ENCODE measurements around the gene RPS29. TPM values are rescaled to one million over a fixed set of nuclear protein-coding genes. Genes with fewer than 3 reads are reported as not detected.

RPS29 gene
- total and polyA plus RNA-seq, 10 of the 15 experiments (the other 5 are each of a cell fraction or from before 2014, with no cell fraction given), result 2,685 to 10,815 (median 4,359) TPM

- TF ChIP-seq REST (IDR thresholded peaks at IDR 0.05; ENCODE audit: low read depth, low read length) (no peak), YY1 (IDR thresholded peaks at IDR 0.05; ENCODE audit: low read depth, low read length) (peak; percentile 82), ZNF687 (IDR thresholded peaks at IDR 0.05) (peak; percentile 88), FOXK2 (IDR thresholded peaks at IDR 0.05) (no peak), NRF1 (conservative IDR thresholded peaks at IDR 0.05; ENCODE audit: low read depth, low read length) (no peak), BHLHE40 (IDR thresholded peaks at IDR 0.05; ENCODE audit: borderline replicate concordance in 1 of 2, low read depth in 2 of 2, low read length in 1 of 2) (peak; percentile 55 to 60; a peak in 2 of 4 replicates), NFIC (IDR thresholded peaks at IDR 0.05; ENCODE audit: low read depth, low read length) (no peak), SRF (IDR thresholded peaks at IDR 0.05; ENCODE audit: low read depth in 2 of 2, low read length in 2 of 2) (peak; percentile 48 to 78; a peak in 2 of 4 replicates), SUZ12 (IDR thresholded peaks at IDR 0.05; ENCODE audit: unreplicated experiment) (no peak), KAT2A (conservative IDR thresholded peaks at IDR 0.05; ENCODE audit: control insufficient read depth, low read depth, low read length) (no peak), GABPA (IDR thresholded peaks at IDR 0.05; ENCODE audit: low read depth) (peak; percentile 74), SPI1 (IDR thresholded peaks at IDR 0.05; ENCODE audit: borderline replicate concordance, insufficient read depth, low read depth, low read length) (peak; percentile 25; the same call in 1 of the 2 replicates), ATF7 (IDR thresholded peaks at IDR 0.05; ENCODE audit: low read depth) (0 out of 2 replicates have a peak, but pooled peaks have one; percentile 31), HSF1 (IDR thresholded peaks at IDR 0.05; ENCODE audit: low read depth, low read length) (no peak), CBFB (IDR thresholded peaks at IDR 0.05; ENCODE audit: low read depth) (peak; percentile 48), ZNF24 (IDR thresholded peaks at IDR 0.05) (no peak; the same call in 1 of the 2 replicates), EGR1 (IDR thresholded peaks at IDR 0.05; ENCODE audit: borderline replicate concordance in 1 of 2, low read depth in 2 of 2, low read length in 2 of 2) (peak; percentile 11 to 98), CBX3 (IDR thresholded peaks at IDR 0.05; ENCODE audit: borderline replicate concordance, low read depth) (no peak), NFXL1 (IDR thresholded peaks at IDR 0.05; ENCODE audit: borderline replicate concordance) (no peak; the same call in 1 of the 2 replicates), TCF3 (IDR thresholded peaks at IDR 0.05; ENCODE audit: borderline replicate concordance, insufficient read depth, low read depth, low read length) (no peak; the same call in 1 of the 2 replicates)
These were observed 47.7 kb upstream of the RPS29 start (continued) for GRCh38 chr14:49633640-49634546.

All from GM12878 (cell line).